ENCODE data around the gene RDM1.

The RDM1 gene

DNA sequence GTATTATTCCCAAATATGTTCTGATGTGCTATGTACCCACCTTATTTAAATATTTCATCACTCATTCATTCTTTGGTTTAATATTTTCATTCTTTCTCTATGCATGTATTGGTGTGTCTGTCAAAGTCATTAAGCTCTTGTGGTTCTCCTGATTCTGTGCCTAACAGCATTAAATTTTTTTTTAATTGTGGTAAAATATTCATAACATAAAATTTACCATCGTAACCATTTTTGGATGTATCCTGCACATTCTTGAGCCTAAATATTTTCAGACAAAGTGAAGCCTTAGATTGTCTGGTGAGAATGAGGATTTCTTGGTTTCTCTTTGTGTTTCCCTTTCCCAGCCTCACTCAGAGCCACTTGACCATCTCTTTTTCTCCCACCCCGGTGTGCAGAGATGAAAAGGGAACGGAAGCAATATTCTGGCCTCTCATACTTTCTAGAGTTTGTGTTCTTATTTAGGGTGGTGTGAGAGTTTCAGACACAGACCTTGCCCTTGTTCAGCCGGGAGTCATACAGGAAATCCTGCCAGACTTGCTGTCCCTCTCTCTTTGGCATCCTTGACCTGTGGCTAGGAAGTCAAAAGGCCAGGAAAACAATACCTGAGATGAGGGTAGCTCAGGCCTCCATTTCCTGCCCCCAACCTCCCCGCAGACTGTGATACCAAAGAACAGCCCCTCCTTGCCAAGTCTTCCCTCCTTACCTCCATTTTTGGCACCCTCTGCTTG is 55.3 kb downstream of the RDM1 start:
- ATAC-seq (ENCODE audit: low read depth) (no peak), DNase-seq (ENCODE audit: low spot score) (no peak)
- H3K27ac ChIP-seq (ENCODE audit: poor library complexity, severe bottlenecking): no peak overlapping the region
- H3K27me3 ChIP-seq (ENCODE audit: insufficient read depth, poor library complexity, severe bottlenecking): no peaks in the 10 kb centered on the region
- H3K4me3 ChIP-seq (ENCODE audit: severe bottlenecking): no peak overlapping the region
- TF ChIP-seq, protein P1, sequence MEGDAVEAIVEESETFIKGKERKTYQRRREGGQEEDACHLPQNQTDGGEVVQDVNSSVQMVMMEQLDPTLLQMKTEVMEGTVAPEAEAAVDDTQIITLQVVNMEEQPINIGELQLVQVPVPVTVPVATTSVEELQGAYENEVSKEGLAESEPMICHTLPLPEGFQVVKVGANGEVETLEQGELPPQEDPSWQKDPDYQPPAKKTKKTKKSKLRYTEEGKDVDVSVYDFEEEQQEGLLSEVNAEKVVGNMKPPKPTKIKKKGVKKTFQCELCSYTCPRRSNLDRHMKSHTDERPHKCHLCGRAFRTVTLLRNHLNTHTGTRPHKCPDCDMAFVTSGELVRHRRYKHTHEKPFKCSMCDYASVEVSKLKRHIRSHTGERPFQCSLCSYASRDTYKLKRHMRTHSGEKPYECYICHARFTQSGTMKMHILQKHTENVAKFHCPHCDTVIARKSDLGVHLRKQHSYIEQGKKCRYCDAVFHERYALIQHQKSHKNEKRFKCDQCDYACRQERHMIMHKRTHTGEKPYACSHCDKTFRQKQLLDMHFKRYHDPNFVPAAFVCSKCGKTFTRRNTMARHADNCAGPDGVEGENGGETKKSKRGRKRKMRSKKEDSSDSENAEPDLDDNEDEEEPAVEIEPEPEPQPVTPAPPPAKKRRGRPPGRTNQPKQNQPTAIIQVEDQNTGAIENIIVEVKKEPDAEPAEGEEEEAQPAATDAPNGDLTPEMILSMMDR (IDR thresholded peaks at IDR 0.05; ENCODE audit: poor library complexity, severe bottlenecking): no peak
- no peaks in the 10 kb centered on the region for H3K9me3 ChIP-seq (ENCODE audit: severe bottlenecking)
- no peaks in the 10 kb centered on the region for H3K36me3 ChIP-seq (ENCODE audit: low read depth)
- no peaks in the 10 kb centered on the region for H3K4me1 ChIP-seq (ENCODE audit: insufficient read depth, poor library complexity, severe bottlenecking)

DNA sequence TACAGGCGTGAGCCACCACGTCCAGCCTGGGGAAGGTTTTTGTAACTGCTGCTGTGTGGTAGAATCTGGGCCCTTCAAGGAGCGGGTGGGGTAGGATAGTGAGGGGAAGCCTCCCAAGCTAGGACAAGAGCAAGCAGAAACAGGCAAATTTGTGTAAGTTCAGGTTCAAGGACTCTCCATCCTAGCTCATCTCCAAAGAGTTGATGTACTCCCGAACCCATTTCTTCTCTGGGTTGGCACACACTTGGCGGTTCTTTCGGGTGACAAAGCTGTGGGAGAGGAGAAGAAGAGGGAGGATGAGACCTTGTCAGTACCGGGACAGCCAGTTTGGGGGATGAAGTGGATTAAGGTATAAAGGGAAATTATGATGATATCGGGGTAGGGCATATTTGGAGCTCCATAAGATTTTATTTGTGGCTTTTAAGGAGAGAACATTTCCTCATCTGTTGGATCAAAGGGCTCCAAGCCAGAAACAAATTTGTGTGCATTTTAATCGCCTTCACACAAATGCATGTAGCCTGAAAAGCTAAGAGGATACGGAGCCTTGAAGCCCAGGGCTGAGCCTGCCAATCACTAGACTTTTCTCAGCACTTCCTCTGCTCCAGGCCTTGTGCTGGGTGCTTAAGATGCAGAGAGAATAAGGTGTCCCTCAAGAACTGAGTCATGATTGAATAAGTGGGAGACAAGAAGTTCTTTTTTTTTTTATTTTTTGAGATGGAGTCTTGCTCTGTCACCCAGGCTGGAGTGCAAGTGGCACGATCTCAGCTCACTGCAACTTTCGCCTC is 58.2 kb downstream of the RDM1 start:
- no peaks in the 10 kb centered on the region for H3K27me3 ChIP-seq (ENCODE audit: insufficient read depth, poor library complexity, severe bottlenecking)
- no peak overlapping the region for H3K4me3 ChIP-seq (ENCODE audit: severe bottlenecking)
- TF ChIP-seq, protein P1 (IDR thresholded peaks at IDR 0.05; ENCODE audit: poor library complexity, severe bottlenecking): no peak
- no peaks in the 10 kb centered on the region for H3K9me3 ChIP-seq (ENCODE audit: severe bottlenecking)
- ATAC-seq (ENCODE audit: low read depth) (no peak), DNase-seq (ENCODE audit: low spot score) (no peak)
- no peak overlapping the region for H3K27ac ChIP-seq (ENCODE audit: poor library complexity, severe bottlenecking)
- H3K4me1 ChIP-seq (ENCODE audit: insufficient read depth, poor library complexity, severe bottlenecking): no peaks in the 10 kb centered on the region
- no peaks in the 10 kb centered on the region for H3K36me3 ChIP-seq (ENCODE audit: low read depth)

DNA sequence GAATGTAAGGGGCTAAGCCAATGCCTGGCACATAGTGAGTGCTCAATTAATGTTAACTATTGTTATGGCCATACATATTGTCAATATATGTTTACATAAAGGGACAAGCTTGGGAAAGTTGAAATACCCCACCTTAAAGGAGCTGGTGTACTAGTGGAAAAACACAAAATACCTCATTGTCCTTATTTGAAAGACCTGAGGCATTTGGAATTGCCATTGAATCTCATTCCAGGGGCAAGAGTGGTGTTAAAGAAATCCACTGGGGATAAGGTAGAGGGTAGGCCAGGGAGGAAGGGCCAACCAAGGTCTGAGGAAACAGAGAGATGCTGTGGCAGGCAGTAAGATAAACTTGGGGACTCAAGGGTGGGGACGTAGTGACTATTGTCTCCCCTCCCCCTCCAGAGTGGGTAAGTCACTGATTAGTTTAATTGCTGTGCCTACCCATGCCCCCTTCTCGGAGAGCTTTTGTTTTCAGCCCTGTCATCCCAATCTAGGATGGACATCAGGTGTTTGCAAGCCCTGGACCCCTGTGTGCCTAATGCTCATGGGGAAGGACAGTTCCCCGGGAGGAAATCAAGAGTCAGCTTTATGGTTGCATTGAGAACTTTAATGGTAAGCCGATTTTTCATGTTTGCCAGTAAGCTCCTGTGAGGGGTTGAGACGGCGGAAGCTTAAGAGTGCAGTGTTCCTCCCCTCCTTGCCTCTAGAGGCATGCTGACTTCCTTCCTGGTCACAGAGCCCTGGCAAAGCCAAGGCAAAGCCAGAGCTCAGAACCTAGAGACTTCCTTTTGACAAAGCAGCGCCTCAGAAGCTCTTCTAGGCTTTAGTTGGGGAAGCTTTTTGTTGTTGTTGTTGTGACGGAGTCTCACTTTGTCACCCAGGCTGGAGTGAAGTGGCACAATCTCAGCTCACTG is 59.4 kb downstream of the RDM1 start:
- TF ChIP-seq, protein P1 (IDR thresholded peaks at IDR 0.05; ENCODE audit: poor library complexity, severe bottlenecking): no peak
- Histone ChIP-seq H3K4me3 (ENCODE audit: severe bottlenecking) (no peak overlapping the region), H3K36me3 (ENCODE audit: low read depth) (no peaks in the 10 kb centered on the region), H3K4me1 (ENCODE audit: insufficient read depth, poor library complexity, severe bottlenecking) (peaks cover 2% of the 10 kb centered on the region), H3K27me3 (ENCODE audit: insufficient read depth, poor library complexity, severe bottlenecking) (no peaks in the 10 kb centered on the region), H3K27ac (ENCODE audit: poor library complexity, severe bottlenecking) (no peak overlapping the region), H3K9me3 (ENCODE audit: severe bottlenecking) (no peaks in the 10 kb centered on the region)
- no peak for ATAC-seq (ENCODE audit: low read depth)
- no peak for DNase-seq (ENCODE audit: low spot score)

DNA sequence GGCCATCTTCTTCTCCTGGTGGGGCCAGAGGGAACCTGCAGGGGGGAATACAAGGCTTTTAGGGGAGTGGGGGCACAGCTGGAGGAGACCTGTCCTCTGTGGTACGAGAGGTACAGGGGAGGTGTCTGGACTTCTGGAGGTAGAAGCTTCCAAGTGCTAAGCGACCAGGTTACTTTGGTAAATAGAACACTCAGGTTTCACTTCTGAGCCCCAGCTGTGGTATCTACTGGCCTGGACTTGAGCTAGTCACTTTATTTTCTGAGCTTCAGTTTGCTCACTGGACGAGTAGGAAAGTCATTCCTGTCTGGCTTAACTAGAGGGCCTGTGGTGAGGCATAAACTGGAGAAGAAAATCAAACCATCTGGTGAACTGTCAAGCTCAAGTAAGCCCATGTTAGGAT is 61.8 kb downstream of the RDM1 start, which contains the start of gene HEATR9:
TSS of gene HEATR9 (minus strand) at position 155 of the 400 bp plus-strand sequence. CDS start at position 6, 149 bp downstream.
- no peak for ATAC-seq (ENCODE audit: low read depth)
- TF ChIP-seq, protein P1 (IDR thresholded peaks at IDR 0.05; ENCODE audit: poor library complexity, severe bottlenecking): no peak
- Histone ChIP-seq H3K36me3 (ENCODE audit: low read depth) (no peaks in the 10 kb centered on the region), H3K4me3 (ENCODE audit: severe bottlenecking) (no peak within 1 kb of the TSS), H3K27ac (ENCODE audit: poor library complexity, severe bottlenecking) (no peak within 1 kb of the TSS), H3K27me3 (ENCODE audit: insufficient read depth, poor library complexity, severe bottlenecking) (no peaks in the 10 kb centered on the region), H3K9me3 (ENCODE audit: severe bottlenecking) (no peaks in the 10 kb centered on the region), H3K4me1 (ENCODE audit: insufficient read depth, poor library complexity, severe bottlenecking) (peaks cover 2% of the 10 kb centered on the region)
- DNase-seq (ENCODE audit: low spot score): no peak
